DND-41 (cell line): Measurements from ENCODE around the gene KLF11.

Experiments used
- EZH2 ChIP-seq: IDR thresholded peaks from 3 replicates; pipeline ENCODE4 v1.6.1; 2012; ENCODE audit warnings: borderline replicate concordance, low read depth, mild to moderate bottlenecking, moderate library complexity, low read length, inconsistent platforms; ENCODE audit not compliant: severe bottlenecking
- TF ChIP-seq, protein P1 (sequence below): IDR thresholded peaks from 2 replicates; pipeline ENCODE4 v1.5.1; 2012; ENCODE audit warnings: borderline replicate concordance, low read length, moderate library complexity, mild to moderate bottlenecking; ENCODE audit not compliant: poor library complexity, severe bottlenecking; ENCODE audit errors: extremely low read depth

DNA sequence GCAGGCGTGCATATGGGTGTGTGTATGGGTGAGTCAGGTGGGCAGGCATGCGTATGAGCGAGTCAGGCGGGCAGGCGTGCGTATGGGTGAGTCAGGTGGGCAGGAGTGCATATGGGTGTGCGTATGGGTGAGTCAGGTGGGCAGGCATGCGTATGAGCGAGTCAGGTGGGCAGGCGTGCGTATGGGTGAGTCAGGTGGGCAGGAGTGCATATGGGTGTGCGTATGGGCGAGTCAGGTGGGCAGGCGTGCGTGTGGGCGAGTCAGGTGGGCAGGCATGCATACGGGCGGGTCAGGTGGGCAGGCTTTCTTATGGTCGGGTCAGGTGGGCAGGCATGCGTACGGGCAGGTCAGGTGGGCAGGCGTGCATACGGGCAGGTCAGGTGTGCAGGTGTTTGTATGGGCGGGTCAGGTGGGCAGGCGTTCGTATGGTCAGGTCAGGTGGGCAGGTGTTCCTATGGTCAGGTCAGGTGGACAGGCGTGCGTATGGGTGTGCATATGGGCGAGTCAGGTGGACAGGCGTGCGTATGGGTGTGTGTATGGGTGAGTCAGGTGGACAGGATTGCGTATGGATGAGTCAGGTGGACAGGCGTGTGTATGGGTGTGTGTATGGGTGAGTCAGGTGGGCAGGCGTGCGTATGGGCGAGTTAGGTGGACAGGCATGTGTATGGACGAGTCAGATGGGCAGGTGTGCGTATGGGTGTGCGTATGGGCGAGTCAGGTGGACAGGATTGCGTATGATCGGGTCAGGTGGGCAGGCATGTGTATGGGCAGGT is 28.7 kb upstream of the KLF11 start:
- TF ChIP-seq, protein P1, sequence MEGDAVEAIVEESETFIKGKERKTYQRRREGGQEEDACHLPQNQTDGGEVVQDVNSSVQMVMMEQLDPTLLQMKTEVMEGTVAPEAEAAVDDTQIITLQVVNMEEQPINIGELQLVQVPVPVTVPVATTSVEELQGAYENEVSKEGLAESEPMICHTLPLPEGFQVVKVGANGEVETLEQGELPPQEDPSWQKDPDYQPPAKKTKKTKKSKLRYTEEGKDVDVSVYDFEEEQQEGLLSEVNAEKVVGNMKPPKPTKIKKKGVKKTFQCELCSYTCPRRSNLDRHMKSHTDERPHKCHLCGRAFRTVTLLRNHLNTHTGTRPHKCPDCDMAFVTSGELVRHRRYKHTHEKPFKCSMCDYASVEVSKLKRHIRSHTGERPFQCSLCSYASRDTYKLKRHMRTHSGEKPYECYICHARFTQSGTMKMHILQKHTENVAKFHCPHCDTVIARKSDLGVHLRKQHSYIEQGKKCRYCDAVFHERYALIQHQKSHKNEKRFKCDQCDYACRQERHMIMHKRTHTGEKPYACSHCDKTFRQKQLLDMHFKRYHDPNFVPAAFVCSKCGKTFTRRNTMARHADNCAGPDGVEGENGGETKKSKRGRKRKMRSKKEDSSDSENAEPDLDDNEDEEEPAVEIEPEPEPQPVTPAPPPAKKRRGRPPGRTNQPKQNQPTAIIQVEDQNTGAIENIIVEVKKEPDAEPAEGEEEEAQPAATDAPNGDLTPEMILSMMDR: no peak
- TF ChIP-seq EZH2: no peak
